Activated B cell treated with CpG ODN at 0.5 μM for 24 hours (primary cell): Measurements from ENCODE around the gene NDST1. TPM values are rescaled to one million over a fixed set of nuclear protein-coding genes. Genes with fewer than 3 reads are reported as not detected.

ENCODE experiments used
- ATAC-seq: fragments of 200-7000 bp; cut with Tn5 transposase; one replicate; pipeline ENCODE4 v1.10.0; 2021; ENCODE audit warnings: low read depth, mild to moderate bottlenecking, moderate library complexity
- CTCF ChIA-PET: fragments of 350-600 bp; sonication (Branson Sonifier 250); formaldehyde crosslinking; loops from one replicate; lab custom pipeline; 2021; ENCODE audit warnings: antibody characterized with exemption; lab: Charles Lee
- POLR2A ChIA-PET: fragments of 350-600 bp; sonication (Branson Sonifier 250); formaldehyde crosslinking; loops from one replicate; lab custom pipeline; 2021; ENCODE audit warnings: antibody characterized with exemption; lab: Charles Lee
- DNase-seq: peaks from one replicate; pipeline ENCODE4 v3.0.0; 2022
- H3K27ac Mint-ChIP-seq: one replicate; pipeline ENCODE4 v1.8.0; 2020; ENCODE audit warnings: mixed read lengths
- H3K27me3 Mint-ChIP-seq: one replicate; pipeline ENCODE4 v1.8.0; 2021; ENCODE audit warnings: mixed read lengths
- H3K36me3 Mint-ChIP-seq: one replicate; pipeline ENCODE4 v1.8.0; 2021; ENCODE audit warnings: low read depth, mixed read lengths
- H3K4me1 Mint-ChIP-seq: one replicate; pipeline ENCODE4 v1.8.0; 2021; ENCODE audit warnings: mixed read lengths
- H3K4me3 Mint-ChIP-seq: one replicate; pipeline ENCODE4 v1.8.0; 2020; ENCODE audit warnings: mild to moderate bottlenecking, mixed read lengths
- H3K9me3 Mint-ChIP-seq: one replicate; pipeline ENCODE4 v1.8.0; 2020; ENCODE audit warnings: mixed read lengths
- CTCF ChIP-seq: fragments of 200-600 bp; IDR thresholded peaks from one replicate; pipeline ENCODE4 v1.8.0; 2022; ENCODE audit warnings: antibody characterized with exemption, mild to moderate bottlenecking
- intact Hi-C: fragments of 100-400 bp; cut with micrococcal nuclease; formaldehyde crosslinking; loops from one replicate; pipeline ENCODE4 v1.15.1; 2024
- total RNA-seq: library from RNA; stranded (reverse); gene quantifications from 2 replicates; pipeline ENCODE4 v1.2.3, GENCODE V29; 2022

The NDST1 gene
- total RNA-seq, 1 donor from 2014 or later = 8.1 TPM

GRCh38 chr5:150530951-150531588 is 23.1 kb downstream of the NDST1 start:
- CTCF ChIA-PET = no interaction called here

DNA sequence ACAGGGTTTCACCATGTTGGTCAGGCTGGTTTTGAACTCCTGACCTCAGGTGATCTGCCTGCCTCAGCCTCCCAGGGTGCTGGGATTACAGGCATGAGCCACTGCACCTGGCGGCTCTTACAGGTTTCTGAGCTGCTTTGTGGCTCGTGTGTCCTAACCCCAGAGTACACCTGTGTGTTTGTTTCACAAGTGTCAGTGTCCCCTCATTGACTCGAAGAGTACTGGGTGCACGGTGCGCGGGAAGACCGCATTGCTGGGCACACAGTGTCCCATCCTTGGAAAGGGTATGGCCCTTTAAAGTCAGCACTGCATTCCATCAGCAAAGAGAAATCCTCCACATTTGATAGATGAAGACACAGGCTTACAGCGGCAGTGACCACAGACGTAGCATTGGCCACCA is 23.8 kb downstream of the NDST1 start:
- H3K9me3 Mint-ChIP-seq = no peaks in the 10 kb centered on the region
- POLR2A ChIA-PET = no interaction called here
- CTCF ChIA-PET = no interaction called here
- H3K27ac Mint-ChIP-seq = no peak overlapping the region
- intact Hi-C loops = no loop called here
- H3K4me1 Mint-ChIP-seq = no peaks in the 10 kb centered on the region
- ATAC-seq = no peak
- no peak for DNase-seq
- no peak for TF ChIP-seq CTCF
- no peaks in the 10 kb centered on the region for H3K27me3 Mint-ChIP-seq
- peaks cover 23% of the 10 kb centered on the region for H3K36me3 Mint-ChIP-seq
- no peak overlapping the region for H3K4me3 Mint-ChIP-seq

More at GRCh38 chr5:150530951-150531588, 23.1 kb downstream of the NDST1 start:
- no peak for ATAC-seq
- no peak overlapping the region for H3K27ac Mint-ChIP-seq
- no peak overlapping the region for H3K4me3 Mint-ChIP-seq
- H3K36me3 Mint-ChIP-seq = peaks cover 20% of the 10 kb centered on the region
- no peaks in the 10 kb centered on the region for H3K4me1 Mint-ChIP-seq
- DNase-seq = no peak
- H3K27me3 Mint-ChIP-seq = no peaks in the 10 kb centered on the region
- intact Hi-C loops = no loop called here
- no peak for TF ChIP-seq CTCF
- POLR2A ChIA-PET = interaction anchor here (0.5 to 1.6 kb wide), 2 partner anchors 81 to 90 kb away, joined by 3 to 4 read pairs; partner anchors contain the start of gene RPS14
- H3K9me3 Mint-ChIP-seq = no peaks in the 10 kb centered on the region

DNA sequence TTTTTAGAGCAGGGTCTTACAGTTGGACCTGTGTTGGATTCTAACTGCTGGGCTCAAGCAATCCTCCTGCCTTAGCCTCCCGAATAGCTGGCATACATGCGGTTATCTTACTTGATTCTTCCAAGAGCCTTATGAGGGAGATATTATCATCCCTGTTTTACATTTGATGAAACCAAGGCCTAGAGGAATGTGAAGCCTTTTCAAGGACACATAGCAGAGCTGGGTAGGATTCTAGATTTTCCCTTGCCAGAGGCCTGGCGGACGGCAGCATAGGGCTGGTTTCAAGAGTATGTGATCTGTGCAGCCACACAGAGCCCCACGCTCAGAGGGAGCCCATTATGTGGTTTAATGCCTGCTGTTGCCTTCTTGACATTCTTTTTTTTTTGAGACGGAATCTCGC is 24.2 kb downstream of the NDST1 start:
- ChIA-PET POLR2A (no interaction called here), CTCF (no interaction called here)
- ATAC-seq (no peak), DNase-seq (no peak)
- Mint-ChIP-seq H3K27me3 (no peaks in the 10 kb centered on the region), H3K27ac (no peak overlapping the region), H3K36me3 (peaks cover 28% of the 10 kb centered on the region), H3K4me3 (no peak overlapping the region), H3K4me1 (no peaks in the 10 kb centered on the region), H3K9me3 (peaks cover 2% of the 10 kb centered on the region)
- intact Hi-C loops = no loop called here
- no peak for TF ChIP-seq CTCF

DNA sequence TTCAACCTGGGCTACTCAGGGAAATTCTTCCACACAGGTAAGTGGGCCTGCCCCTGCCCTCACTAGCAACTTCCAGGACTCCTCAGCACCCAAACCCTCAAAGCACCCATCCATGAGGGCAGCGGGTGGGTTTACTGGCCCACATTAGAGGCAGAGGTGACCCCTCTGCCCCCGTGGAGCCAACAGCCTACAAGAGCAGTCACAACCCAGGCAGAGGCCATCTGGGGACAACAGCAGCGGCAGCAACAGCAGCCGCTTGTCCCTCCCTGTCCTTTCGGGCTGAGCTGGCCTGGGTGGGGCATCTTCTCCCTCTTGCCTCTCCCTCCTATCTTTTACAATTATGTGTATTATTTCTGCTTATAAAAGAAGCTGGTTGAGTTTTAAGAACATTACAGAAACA is 25.1 kb downstream of the NDST1 start:
- Mint-ChIP-seq H3K4me3 (no peak overlapping the region), H3K9me3 (peaks cover 2% of the 10 kb centered on the region), H3K36me3 (peaks cover 32% of the 10 kb centered on the region), H3K27ac (no peak overlapping the region), H3K4me1 (no peaks in the 10 kb centered on the region), H3K27me3 (no peaks in the 10 kb centered on the region)
- ChIA-PET POLR2A (no interaction called here), CTCF (no interaction called here)
- ATAC-seq = no peak
- intact Hi-C loops = no loop called here
- TF ChIP-seq CTCF = no peak
- no peak for DNase-seq

DNA sequence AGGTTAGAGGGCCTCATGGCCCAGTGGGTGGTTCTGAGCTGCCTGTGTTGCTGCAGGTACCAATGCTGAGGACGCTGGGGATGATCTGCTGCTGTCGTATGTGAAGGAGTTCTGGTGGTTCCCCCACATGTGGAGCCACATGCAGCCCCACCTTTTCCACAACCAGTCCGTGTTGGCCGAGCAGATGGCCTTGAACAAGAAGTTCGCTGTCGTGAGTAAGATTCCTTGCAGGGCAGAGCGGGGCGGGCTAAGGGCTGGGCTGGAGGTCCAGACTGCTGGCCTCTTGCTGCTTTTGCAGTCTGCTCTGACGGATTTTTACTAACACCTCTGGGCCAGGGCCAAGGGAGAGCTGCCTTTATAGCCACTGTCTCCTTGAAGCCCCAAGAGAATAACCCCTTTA is 26.9 kb downstream of the NDST1 start:
- H3K4me3 Mint-ChIP-seq = no peak overlapping the region
- no peak for ATAC-seq

More for the DNA sequence above, 26.9 kb downstream of the NDST1 start:
- no peak for TF ChIP-seq CTCF
- POLR2A ChIA-PET = no interaction called here
- Mint-ChIP-seq H3K9me3 (peaks cover 2% of the 10 kb centered on the region), H3K4me1 (no peaks in the 10 kb centered on the region), H3K36me3 (peaks cover 38% of the 10 kb centered on the region), H3K27ac (no peak overlapping the region), H3K27me3 (no peaks in the 10 kb centered on the region)
- CTCF ChIA-PET = no interaction called here
- no peak for DNase-seq
- intact Hi-C loops = no loop called here
